HG03159 (cell line): ENCODE results near the gene GAGE12G.
"Not testable (repeated sequence)": the region's sequence is repeated elsewhere in the genome, so short reads cannot be mapped to it uniquely, and the experiment has no call there.

ENCODE experiments used
- ATAC-seq: cut with Tn5 transposase; IDR thresholded peaks from one replicate; pipeline ENCODE4 v1.9.1; 2021; ENCODE audit warnings: mild to moderate bottlenecking, moderate library complexity; ENCODE audit not compliant: unreplicated experiment

Gene GAGE12G, protein sequence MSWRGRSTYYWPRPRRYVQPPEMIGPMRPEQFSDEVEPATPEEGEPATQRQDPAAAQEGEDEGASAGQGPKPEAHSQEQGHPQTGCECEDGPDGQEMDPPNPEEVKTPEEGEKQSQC

DNA sequence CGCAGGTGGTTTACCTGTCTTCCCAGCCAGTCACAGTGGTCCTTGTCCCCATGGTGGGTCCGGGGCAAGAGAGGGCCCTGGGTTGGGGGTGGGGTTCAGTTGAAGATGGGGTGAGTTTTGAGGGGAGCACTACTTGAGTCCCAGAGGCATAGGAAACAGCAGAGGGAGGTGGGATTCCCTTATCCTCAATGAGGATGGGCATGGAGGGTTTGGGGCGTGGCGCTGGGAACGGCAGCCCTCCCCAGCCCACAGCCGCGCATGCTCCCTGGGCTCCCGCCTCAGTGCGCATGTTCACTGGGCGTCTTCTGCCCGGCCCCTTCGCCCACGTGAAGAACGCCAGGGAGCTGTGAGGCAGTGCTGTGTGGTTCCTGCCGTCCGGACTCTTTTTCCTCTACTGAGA, at the start of gene GAGE12G:
Gene GAGE12G (plus strand): TSS at position 301 of the 400 bp plus-strand sequence. CDS start 1,155 bp downstream, outside the sequence.
- ATAC-seq, result not testable (repeated sequence)

DNA sequence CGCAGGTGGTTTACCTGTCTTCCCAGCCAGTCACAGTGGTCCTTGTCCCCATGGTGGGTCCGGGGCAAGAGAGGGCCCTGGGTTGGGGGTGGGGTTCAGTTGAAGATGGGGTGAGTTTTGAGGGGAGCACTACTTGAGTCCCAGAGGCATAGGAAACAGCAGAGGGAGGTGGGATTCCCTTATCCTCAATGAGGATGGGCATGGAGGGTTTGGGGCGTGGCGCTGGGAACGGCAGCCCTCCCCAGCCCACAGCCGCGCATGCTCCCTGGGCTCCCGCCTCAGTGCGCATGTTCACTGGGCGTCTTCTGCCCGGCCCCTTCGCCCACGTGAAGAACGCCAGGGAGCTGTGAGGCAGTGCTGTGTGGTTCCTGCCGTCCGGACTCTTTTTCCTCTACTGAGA, 38.3 kb upstream of the GAGE12G start, which contains the start of gene GAGE12C:
Gene GAGE12C (plus strand): TSS at position 301 of the 400 bp plus-strand sequence. CDS start 1,155 bp downstream, outside the sequence.
- not testable (repeated sequence) for ATAC-seq

- not testable (repeated sequence) for ATAC-seq
Observed at GRCh38 chrX:49541433-49541832, 28.8 kb upstream of the GAGE12G start, which contains the start of gene GAGE12D. Gene GAGE12D (plus strand): TSS chrX:49541733. CDS start chrX:49542888, 1,155 bp downstream.

DNA sequence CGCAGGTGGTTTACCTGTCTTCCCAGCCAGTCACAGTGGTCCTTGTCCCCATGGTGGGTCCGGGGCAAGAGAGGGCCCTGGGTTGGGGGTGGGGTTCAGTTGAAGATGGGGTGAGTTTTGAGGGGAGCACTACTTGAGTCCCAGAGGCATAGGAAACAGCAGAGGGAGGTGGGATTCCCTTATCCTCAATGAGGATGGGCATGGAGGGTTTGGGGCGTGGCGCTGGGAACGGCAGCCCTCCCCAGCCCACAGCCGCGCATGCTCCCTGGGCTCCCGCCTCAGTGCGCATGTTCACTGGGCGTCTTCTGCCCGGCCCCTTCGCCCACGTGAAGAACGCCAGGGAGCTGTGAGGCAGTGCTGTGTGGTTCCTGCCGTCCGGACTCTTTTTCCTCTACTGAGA, 19.2 kb upstream of the GAGE12G start, which contains the start of gene GAGE12E:
Gene GAGE12E (plus strand): TSS at position 301 of the 400 bp plus-strand sequence. CDS start 1,155 bp downstream, outside the sequence.
- not testable (repeated sequence) for ATAC-seq

DNA sequence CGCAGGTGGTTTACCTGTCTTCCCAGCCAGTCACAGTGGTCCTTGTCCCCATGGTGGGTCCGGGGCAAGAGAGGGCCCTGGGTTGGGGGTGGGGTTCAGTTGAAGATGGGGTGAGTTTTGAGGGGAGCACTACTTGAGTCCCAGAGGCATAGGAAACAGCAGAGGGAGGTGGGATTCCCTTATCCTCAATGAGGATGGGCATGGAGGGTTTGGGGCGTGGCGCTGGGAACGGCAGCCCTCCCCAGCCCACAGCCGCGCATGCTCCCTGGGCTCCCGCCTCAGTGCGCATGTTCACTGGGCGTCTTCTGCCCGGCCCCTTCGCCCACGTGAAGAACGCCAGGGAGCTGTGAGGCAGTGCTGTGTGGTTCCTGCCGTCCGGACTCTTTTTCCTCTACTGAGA, 9.7 kb upstream of the GAGE12G start, which contains the start of gene GAGE12F:
Gene GAGE12F (plus strand): TSS at position 301 of the 400 bp plus-strand sequence. CDS start 1,155 bp downstream, outside the sequence.
- not testable (repeated sequence) for ATAC-seq

- not testable (repeated sequence) for ATAC-seq
Observed at GRCh38 chrX:49568728-49569127, 1.5 kb upstream of the GAGE12G start.

GRCh38 chrX:49569152-49569551, 1.0 kb upstream of the GAGE12G start:
- not testable (repeated sequence) for ATAC-seq

DNA sequence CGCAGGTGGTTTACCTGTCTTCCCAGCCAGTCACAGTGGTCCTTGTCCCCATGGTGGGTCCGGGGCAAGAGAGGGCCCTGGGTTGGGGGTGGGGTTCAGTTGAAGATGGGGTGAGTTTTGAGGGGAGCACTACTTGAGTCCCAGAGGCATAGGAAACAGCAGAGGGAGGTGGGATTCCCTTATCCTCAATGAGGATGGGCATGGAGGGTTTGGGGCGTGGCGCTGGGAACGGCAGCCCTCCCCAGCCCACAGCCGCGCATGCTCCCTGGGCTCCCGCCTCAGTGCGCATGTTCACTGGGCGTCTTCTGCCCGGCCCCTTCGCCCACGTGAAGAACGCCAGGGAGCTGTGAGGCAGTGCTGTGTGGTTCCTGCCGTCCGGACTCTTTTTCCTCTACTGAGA, 9.4 kb downstream of the GAGE12G start, which contains the start of gene GAGE12H:
Gene GAGE12H (plus strand): TSS at position 301 of the 400 bp plus-strand sequence. CDS start 1,155 bp downstream, outside the sequence.
- not testable (repeated sequence) for ATAC-seq

DNA sequence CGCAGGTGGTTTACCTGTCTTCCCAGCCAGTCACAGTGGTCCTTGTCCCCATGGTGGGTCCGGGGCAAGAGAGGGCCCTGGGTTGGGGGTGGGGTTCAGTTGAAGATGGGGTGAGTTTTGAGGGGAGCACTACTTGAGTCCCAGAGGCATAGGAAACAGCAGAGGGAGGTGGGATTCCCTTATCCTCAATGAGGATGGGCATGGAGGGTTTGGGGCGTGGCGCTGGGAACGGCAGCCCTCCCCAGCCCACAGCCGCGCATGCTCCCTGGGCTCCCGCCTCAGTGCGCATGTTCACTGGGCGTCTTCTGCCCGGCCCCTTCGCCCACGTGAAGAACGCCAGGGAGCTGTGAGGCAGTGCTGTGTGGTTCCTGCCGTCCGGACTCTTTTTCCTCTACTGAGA, 19.0 kb downstream of the GAGE12G start, which contains the start of gene GAGE2A:
Gene GAGE2A (plus strand): TSS at position 301 of the 400 bp plus-strand sequence. CDS start 1,155 bp downstream, outside the sequence.
- not testable (repeated sequence) for ATAC-seq

DNA sequence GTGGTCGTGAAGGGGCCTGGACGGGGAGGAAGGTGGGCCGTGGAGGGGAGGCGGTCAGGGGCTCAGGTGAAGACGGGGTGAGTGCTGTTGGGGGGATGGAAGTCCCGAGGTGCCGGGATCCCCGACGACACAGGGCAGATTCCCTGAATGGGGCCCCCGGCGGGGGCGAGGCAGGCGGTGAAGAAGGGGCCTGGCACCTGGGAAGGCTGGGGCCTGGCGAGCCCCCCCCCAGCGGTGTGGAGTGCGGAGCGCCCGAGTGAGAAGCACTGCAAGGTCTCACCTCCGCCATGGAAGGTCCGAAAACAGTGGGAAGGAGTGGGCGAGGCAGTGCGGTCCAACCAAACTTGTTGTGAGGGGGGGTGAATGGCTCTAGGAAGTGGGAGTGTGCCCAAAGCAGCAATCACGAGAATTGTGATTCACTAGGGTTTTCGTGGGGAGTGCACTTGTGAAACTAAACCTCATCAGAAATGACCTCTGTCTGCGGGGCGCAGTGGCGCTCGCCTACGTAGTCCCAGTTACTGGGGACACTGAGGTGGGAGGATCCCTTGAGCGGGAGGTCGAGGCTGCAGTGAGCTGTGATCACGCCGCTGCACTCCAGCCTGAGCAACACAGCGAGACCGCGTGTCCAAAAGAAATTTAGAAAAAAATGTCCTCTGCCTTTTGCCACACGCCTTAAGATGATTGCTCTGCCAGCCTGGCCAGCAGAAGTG, 19.7 kb downstream of the GAGE12G start:
- ATAC-seq, result not testable (repeated sequence)

DNA sequence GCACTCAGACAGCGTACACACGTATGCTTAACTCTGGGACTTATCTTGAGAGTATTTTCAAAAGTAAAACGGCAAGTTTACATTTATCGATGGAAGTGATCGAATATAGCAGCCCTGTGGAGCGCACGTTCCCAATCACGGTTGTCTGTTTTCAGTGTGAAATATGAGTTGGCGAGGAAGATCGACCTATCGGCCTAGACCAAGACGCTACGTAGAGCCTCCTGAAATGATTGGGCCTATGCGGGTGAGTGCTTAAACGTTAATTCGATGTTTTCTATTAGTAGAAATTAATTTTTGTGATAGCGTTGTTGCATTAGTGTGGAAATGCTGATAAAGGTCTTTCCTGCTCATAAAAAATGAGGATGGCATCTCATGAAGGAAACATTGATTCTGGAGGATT, 20.3 kb downstream of the GAGE12G start:
- not testable (repeated sequence) for ATAC-seq

DNA sequence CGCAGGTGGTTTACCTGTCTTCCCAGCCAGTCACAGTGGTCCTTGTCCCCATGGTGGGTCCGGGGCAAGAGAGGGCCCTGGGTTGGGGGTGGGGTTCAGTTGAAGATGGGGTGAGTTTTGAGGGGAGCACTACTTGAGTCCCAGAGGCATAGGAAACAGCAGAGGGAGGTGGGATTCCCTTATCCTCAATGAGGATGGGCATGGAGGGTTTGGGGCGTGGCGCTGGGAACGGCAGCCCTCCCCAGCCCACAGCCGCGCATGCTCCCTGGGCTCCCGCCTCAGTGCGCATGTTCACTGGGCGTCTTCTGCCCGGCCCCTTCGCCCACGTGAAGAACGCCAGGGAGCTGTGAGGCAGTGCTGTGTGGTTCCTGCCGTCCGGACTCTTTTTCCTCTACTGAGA, 28.5 kb downstream of the GAGE12G start, which contains the start of gene GAGE1:
Gene GAGE1 (plus strand): TSS at position 301 of the 400 bp plus-strand sequence. CDS start 1,155 bp downstream, outside the sequence.
- not testable (repeated sequence) for ATAC-seq

- no peak for ATAC-seq
Observed at GRCh38 chrX:49610718-49611310, 40.6 kb downstream of the GAGE12G start.

GRCh38 chrX:49618574-49618973, 48.4 kb downstream of the GAGE12G start:
- no peak for ATAC-seq
